Right lobe of liver (tissue), 4 donors: Measurements from ENCODE around the gene HDX.

Experiments
- CTCF ChIP-seq, 4 donors: fragments of 200-600 bp in 3 of 4; fragments of 450-650 bp in 1 of 4; IDR thresholded peaks; one replicate each; pipeline versions ENCODE4 v1.5.1 to v1.8.0; 2016 to 2022; ENCODE audit warnings: antibody characterized with exemption in 4 of 4, mild to moderate bottlenecking in 2 of 4
- POLR2A ChIP-seq: fragments of 450-650 bp; IDR thresholded peaks from one replicate; pipeline ENCODE4 v1.6.1; 2017; ENCODE audit warnings: antibody characterized with exemption, mild to moderate bottlenecking
- donor health status: DM: no; HTN: no; CAD: no.
- donor health status: DM: no; HTN: no; CAD: no.
- donor health status: DM: no; HTN: yes; CAD: no.

- no peak for TF ChIP-seq POLR2A
- TF ChIP-seq CTCF (IDR thresholded peaks at IDR 0.05): no peak
Observed at GRCh38 chrX:84469226-84469625, 33.0 kb downstream of the HDX start.
